Skeletal muscle satellite cell (primary cell): ENCODE results near the gene P2RY6.

ENCODE experiments used
- H3K27me3 ChIP-seq: 2 replicates; pipeline ENCODE4 v1.7.0; 2013; ENCODE audit warnings: low read length; ENCODE audit not compliant: control insufficient read depth, insufficient read depth
- H3K36me3 ChIP-seq: 2 replicates; pipeline ENCODE4 v1.7.0; 2013; ENCODE audit warnings: mild to moderate bottlenecking, control low read depth, low read length; ENCODE audit not compliant: insufficient read depth
- H3K4me1 ChIP-seq: 2 replicates; pipeline ENCODE4 v1.7.0; 2013; ENCODE audit warnings: low read length; ENCODE audit not compliant: control insufficient read depth, insufficient read depth
- H3K4me2 ChIP-seq: 2 replicates; pipeline ENCODE4 v1.7.0; 2013; ENCODE audit warnings: mild to moderate bottlenecking, low read length
- H3K4me3 ChIP-seq: 2 replicates; pipeline ENCODE4 v1.7.0; 2013; ENCODE audit warnings: low read length
- H3K9ac ChIP-seq: 2 replicates; pipeline ENCODE4 v1.7.0; 2013; ENCODE audit warnings: mild to moderate bottlenecking, low read depth, low read length, moderate library complexity
- H3K9me3 ChIP-seq: replicated peaks from 2 replicates; pipeline ENCODE4 v1.7.0; 2013; ENCODE audit warnings: mild to moderate bottlenecking, control low read depth, low read length

P2RY6 gene

DNA sequence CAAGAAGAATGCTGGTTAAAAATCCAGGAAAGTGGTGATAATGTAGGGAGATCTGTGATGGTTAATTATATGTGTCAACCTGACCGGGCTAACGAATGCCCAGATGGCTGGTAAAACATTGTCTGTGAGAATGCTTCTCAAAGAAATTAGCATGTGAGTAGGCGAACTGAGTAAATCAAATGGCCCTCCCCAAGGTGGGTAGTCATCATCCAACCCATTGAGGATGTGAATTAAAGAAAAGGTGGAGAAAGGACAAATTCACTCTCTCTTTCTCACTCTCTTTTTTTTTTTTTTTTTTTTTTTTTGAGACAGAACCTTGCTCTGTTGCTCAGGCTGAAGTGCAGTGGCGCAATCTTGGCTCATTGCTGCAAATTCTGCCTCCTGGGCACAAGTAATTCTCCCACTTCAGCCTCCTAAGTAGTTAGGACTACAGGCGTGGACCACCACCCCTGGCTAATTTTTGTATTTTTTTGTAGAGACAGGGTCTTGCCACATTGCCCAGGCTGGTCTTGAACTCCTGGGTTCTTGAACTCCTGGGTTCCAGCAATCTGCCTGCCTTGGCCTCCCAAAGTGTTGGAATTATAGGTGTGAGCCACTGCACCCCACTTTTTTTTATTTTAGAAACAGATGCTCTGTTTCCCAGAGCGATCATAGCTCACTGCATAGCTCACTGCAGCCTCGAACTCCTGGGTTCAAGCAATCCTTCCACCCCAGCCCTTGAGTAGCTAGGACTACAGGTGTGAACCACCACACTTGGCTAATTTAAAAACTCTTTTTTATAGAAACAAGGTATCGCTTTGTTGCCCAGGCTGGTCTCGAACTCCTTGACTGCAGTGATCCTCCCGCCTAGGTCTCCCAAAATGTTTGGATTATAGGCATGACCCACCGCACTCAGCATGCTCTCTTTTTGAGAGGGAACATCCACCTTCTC is 22.0 kb upstream of the P2RY6 start:
- Histone ChIP-seq H3K9ac (no peak overlapping the region), H3K27me3 (no peaks in the 10 kb centered on the region), H3K4me3 (no peak overlapping the region), H3K4me1 (peaks cover 16% of the 10 kb centered on the region), H3K9me3 (no peaks in the 10 kb centered on the region), H3K4me2 (no peak overlapping the region), H3K36me3 (no peaks in the 10 kb centered on the region)

DNA sequence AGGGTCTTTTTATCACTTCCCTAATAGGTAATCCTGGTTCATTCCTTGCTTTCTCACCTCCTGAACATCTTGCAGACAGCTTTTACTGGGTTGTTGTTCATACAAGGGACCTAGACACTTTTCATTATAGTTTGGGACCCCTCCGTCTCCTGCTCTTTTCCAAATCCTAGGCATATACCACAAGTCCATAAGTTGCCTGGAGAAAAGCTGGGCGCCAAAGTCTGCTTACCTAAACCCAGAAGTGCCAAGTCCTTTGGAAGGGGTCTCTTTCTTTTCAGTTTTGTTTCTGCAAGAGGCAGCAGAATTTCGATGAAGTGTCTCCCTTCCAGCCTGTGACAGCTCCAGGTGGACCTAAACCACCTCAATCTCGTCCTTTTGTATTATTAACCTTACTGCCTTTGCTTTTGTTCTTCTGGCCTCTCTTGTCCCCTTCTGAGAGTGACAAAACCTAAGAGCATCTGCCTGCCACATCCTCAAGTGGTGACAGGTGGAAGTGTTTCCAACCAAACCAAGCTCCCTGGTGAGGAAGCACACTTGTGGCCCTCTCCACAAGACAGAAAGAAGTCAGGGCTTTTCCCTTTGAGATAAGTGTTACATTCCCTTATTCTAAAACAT is 19.5 kb upstream of the P2RY6 start:
- peaks cover 9% of the 10 kb centered on the region for H3K4me1 ChIP-seq
- no peaks in the 10 kb centered on the region for H3K27me3 ChIP-seq
- H3K9ac ChIP-seq, result no peak overlapping the region
- H3K36me3 ChIP-seq, result no peaks in the 10 kb centered on the region
- H3K4me2 ChIP-seq, result no peak overlapping the region
- no peaks in the 10 kb centered on the region for H3K9me3 ChIP-seq
- H3K4me3 ChIP-seq, result no peak overlapping the region

DNA sequence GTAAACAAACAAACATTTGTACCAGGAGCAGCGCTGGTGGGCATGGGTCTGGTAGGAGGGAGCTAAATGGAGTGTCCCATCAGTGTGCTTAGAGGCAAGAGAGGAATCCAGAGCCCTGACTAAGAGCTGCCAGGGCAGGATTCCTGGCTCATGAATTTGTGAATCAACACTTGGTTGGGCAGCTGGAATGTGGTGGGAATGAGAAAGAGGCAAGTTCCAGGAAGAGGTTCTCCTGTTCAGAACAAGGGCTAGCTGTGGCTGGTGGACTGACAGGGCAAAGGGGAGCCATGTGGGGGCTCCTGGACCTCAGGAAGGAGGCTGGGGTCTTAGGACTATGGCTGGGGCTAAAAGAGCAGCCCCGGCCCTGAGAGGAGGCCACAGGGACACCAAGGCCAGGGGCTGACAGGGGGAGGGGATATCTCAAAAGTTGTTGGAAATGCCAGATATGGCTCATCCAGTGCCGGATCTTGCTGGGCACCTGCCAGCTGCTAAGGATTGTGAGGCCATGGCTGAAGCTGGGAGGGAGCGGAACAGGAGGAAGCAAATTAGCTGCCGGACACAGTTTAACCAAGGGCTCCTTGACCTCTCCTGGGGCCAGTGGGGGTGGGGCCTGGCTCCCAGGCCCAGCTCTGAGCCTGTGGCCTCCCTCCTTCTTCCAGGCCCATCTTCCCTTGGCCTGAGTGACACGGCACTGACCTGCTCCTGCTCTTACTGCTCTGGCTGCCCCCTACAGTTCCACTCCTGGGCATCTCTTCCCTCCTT is 14.6 kb upstream of the P2RY6 start:
- H3K36me3 ChIP-seq, result no peaks in the 10 kb centered on the region
- peak overlapping the region; percentile 68 for H3K9ac ChIP-seq
- H3K4me3 ChIP-seq, result peak overlapping the region; percentile 34
- no peaks in the 10 kb centered on the region for H3K9me3 ChIP-seq
- peak overlapping the region; percentile 58 for H3K4me2 ChIP-seq
- H3K27me3 ChIP-seq, result no peaks in the 10 kb centered on the region
- peaks cover 19% of the 10 kb centered on the region for H3K4me1 ChIP-seq

DNA sequence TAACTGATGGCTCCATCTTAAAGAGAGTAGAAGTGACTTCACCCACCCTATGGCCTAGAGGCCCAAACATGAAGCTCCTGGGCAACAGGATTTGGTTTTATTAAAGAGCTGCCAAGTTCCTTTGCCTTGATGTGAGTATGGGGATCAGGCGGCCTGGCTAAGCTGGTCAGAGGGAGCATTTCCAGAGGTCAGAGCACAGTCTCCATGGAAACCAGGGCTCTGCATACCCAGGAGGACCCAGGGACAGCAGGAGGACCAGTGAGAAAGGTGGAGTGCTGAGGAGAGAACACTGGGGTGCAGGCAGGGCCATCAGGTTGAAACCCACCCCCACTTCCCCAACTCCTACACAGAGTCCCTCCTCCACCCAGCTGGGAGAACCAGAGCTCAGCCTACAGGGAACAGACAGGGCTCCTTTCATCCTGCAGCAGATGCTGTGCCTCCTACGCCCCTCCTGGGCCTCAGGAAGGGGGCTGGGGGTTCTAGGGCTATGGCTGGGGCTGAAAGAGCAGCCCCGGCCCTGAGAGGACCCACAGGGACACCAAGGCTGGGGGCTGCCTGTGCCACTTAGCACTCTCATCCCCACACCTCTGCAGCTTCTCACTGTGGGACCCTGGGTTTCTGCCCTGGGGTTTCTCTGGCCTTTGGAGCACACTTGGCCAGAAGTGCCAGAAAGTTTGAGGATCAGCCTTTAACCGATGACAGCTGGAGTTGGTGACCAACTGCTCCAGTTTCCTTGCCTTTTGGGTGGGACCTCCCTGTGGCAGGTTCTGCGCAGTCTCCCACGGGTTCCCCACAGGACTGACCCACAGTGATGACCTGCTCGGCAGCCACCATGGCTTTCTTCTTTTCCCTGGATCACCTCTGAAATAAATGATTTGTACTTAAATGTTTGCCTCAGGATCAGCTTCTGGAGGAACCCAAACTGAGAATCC is 13.8 kb upstream of the P2RY6 start:
- Histone ChIP-seq H3K4me3 (no peak overlapping the region), H3K27me3 (no peaks in the 10 kb centered on the region), H3K36me3 (no peaks in the 10 kb centered on the region), H3K9ac (peak overlapping the region; percentile 68), H3K9me3 (no peaks in the 10 kb centered on the region), H3K4me2 (peak overlapping the region; percentile 58), H3K4me1 (peaks cover 19% of the 10 kb centered on the region)

DNA sequence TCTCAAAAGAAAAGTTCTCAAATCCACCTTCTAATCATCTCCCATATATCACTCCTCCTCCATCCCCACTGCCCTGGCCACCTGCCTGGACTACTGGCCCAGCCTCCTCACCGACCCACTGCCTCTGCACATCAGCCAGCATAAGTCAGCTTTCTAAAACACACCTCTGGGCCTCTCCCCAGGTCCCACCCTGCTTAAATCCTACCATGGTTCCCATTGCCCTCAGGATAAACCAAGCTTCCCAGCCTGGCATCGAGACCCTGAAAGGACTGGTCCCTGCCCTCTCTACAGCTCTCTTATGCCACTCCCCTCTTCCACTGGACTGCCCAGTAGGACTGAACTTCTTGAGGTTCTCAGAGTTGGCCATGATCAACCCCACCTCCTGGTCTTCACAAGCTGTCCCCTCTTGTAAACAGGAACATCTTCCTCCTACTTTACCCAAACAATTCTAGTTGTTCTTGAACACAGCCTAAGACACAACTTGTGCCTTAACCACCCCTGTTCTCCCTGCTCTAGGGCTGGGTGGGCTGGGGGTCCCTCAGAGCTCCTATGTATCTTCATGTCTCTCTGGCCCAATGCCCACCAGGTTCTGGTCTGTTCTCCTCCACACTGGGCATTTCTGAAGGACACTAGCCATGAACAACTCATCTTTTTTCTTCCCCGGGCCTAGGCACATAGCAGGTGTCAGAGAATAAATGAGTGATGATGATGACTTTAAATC is 12.6 kb upstream of the P2RY6 start:
- H3K9me3 ChIP-seq, result no peaks in the 10 kb centered on the region
- H3K27me3 ChIP-seq, result no peaks in the 10 kb centered on the region
- no peak overlapping the region for H3K4me2 ChIP-seq
- no peaks in the 10 kb centered on the region for H3K36me3 ChIP-seq
- H3K4me1 ChIP-seq, result peaks cover 19% of the 10 kb centered on the region
- no peak overlapping the region for H3K4me3 ChIP-seq
- H3K9ac ChIP-seq, result no peak overlapping the region

DNA sequence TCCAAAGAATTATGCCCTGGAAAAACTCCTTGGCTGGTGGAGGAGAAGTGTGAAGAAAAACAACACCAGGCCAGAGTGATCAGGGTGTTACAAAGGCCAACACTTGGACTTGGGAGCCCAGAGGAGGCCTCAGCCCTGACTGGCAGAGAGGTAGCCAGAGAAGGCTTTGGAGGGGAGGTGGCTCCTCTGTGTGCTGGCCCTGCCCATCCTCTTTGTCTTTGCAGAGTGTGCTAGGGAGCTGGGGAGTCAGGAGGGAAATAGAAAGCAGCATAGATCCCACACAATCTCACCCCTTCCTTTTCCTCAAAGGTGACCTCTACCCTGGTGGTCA is 12.0 kb upstream of the P2RY6 start:
- H3K4me1 ChIP-seq, result peaks cover 19% of the 10 kb centered on the region

DNA sequence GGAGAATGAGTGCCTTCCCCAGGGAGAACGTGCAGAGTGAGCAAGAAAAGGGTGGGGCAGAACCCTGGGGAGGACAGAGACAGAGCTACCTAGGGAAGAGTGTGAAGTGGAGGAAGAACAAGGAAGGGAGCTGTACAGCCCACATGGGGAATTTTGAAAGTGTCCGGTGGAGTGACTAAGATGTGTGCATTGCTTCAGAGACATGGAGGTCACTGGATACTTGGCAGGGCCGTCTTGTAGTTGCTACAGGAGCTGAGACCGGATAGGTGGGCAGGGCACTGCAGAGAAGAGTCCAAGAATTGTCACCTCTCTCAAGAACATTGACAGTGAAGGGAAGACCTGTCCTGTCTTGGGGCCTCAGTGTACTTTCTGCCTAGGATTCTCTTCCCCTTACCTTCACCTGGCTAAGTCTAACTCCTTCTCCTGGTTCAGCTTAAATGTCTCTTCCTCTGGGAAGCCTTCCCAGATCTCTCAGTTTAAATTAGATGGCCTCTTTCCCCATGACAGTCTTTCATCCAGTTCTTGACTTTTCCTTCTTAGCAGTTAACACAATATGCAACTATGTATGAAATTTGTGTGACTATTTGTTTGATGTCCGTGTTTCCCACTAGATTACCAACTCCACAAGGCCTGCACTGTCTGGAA is 9.2 kb upstream of the P2RY6 start:
- H3K36me3 ChIP-seq, result no peaks in the 10 kb centered on the region
- H3K9ac ChIP-seq, result no peak overlapping the region
- H3K4me1 ChIP-seq, result peaks cover 24% of the 10 kb centered on the region
- no peaks in the 10 kb centered on the region for H3K9me3 ChIP-seq
- peaks cover 24% of the 10 kb centered on the region for H3K27me3 ChIP-seq
- H3K4me2 ChIP-seq, result no peak overlapping the region
- no peak overlapping the region for H3K4me3 ChIP-seq

More for the DNA sequence above, 12.0 kb upstream of the P2RY6 start:
- Histone ChIP-seq H3K36me3 (no peaks in the 10 kb centered on the region), H3K4me3 (no peak overlapping the region), H3K9me3 (no peaks in the 10 kb centered on the region), H3K27me3 (peaks cover 5% of the 10 kb centered on the region), H3K9ac (no peak overlapping the region), H3K4me2 (no peak overlapping the region)

DNA sequence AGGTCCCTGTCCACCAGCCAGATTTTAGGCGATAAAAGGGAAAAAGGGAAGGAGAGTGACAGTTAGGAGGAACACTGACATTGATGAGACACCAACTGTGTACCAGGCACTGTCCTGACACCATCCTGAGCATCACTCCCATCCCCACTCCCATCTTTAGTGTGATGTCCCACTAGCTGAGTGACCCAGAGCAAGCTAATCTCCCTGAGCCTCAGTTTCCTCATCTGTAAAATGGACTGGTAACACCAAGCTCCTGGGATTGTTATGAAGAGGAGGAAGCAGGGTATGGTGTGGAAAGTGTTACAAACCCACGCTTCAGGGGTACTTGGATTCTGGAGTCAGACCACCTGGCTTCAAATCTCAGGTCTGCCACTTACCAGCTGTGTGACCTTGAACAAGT is 8.5 kb upstream of the P2RY6 start:
- Histone ChIP-seq H3K9ac (no peak overlapping the region), H3K9me3 (no peaks in the 10 kb centered on the region), H3K36me3 (no peaks in the 10 kb centered on the region), H3K4me1 (peaks cover 17% of the 10 kb centered on the region), H3K4me2 (no peak overlapping the region), H3K4me3 (no peak overlapping the region), H3K27me3 (peaks cover 26% of the 10 kb centered on the region)

DNA sequence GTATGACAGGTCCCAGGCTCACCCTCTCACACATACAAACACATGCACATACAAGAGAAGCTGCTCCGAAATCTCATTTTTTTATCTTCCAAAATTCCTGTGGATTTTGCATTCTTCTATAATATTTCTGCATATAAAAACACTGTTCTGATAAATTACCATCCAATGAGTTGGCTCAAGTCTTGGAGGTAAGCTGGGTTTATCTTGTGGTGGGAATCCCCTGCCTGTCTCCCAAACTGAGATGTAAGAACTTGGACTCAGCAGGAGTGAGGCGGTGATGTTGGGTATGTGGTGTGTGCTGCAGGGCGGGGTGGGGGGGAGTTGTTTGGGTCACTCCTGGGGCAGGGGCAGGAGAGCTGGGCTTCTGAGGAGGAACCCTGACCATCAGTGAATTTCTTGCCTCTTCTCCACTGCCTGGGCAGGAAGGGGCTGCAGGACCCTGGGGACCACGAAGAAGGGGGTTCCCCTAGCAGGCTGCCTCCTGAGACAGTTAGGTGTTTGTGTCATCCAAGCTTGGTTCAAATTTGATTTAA is 6.8 kb upstream of the P2RY6 start:
- Histone ChIP-seq H3K4me3 (no peak overlapping the region), H3K4me1 (peaks cover 17% of the 10 kb centered on the region), H3K4me2 (no peak overlapping the region), H3K9ac (no peak overlapping the region), H3K27me3 (peaks cover 29% of the 10 kb centered on the region), H3K36me3 (no peaks in the 10 kb centered on the region), H3K9me3 (no peaks in the 10 kb centered on the region)
